CD14-positive monocyte (primary cell): ENCODE data around the gene GIGYF1. TPM values are rescaled to one million over a fixed set of nuclear protein-coding genes. Genes with fewer than 3 reads are reported as not detected.
A peak's percentile ranks its signal among the peaks of the same experiment; 100 is the strongest.

Experiments used
- DNase-seq, 3 donors: peaks; one replicate each; pipeline ENCODE4 v3.0.0-alpha.2; 2011 to 2022
- H2AFZ ChIP-seq: 2 replicates; pipeline ENCODE4 v1.6.0; 2012; ENCODE audit warnings: mild to moderate bottlenecking, low read depth, low read length, inconsistent platforms; ENCODE audit not compliant: insufficient read depth, poor library complexity, severe bottlenecking
- H3K27ac ChIP-seq, 2 donors: 1 replicate in 1 of 2; 2 replicates in 1 of 2; pipeline ENCODE4 v1.5.1; 2012 to 2013; ENCODE audit warnings: low read length in 2 of 2, control low read depth in 1 of 2, inconsistent platforms in 1 of 2, low read depth in 1 of 2, mild to moderate bottlenecking in 1 of 2
- H3K27me3 ChIP-seq, 2 donors: one replicate each; pipeline versions ENCODE4 v1.6.0 to v1.6.1; 2011 to 2013; ENCODE audit warnings: low read length in 2 of 2; ENCODE audit not compliant: control insufficient read depth in 2 of 2, insufficient read depth in 2 of 2
- H3K36me3 ChIP-seq, 2 donors: replicated peaks in 1 of 2; 1 replicate in 1 of 2; 2 replicates in 1 of 2; pipeline versions ENCODE4 v1.5.1 to v1.6.1; 2012 to 2013; ENCODE audit warnings: low read length in 2 of 2, control low read depth in 1 of 2, inconsistent platforms in 1 of 2, mild to moderate bottlenecking in 1 of 2; ENCODE audit not compliant: insufficient read depth in 2 of 2, control insufficient read depth in 1 of 2
- H3K4me1 ChIP-seq, 2 donors: 1 replicate in 1 of 2; 2 replicates in 1 of 2; pipeline versions ENCODE4 v1.5.1 to v1.6.1; 2012 to 2013; ENCODE audit warnings: low read length in 2 of 2, control low read depth in 1 of 2, inconsistent platforms in 1 of 2, mild to moderate bottlenecking in 1 of 2, moderate library complexity in 1 of 2; ENCODE audit not compliant: insufficient read depth in 2 of 2, control insufficient read depth in 1 of 2
- H3K4me2 ChIP-seq: replicated peaks from 2 replicates; pipeline ENCODE3; 2012; ENCODE audit warnings: low read length, moderate library complexity, mild to moderate bottlenecking; ENCODE audit not compliant: poor library complexity, severe bottlenecking; ENCODE audit errors: extremely low read depth
- H3K4me3 ChIP-seq, 3 experiments: fragments of 200-600 bp in 1 of 3; sonication (generic) in 1 of 3; replicated peaks in 1 of 3; 1 replicate in 2 of 3; 2 replicates in 1 of 3; pipeline ENCODE4 v1.5.1; 2011 to 2013; ENCODE audit warnings: low read length in 3 of 3, mild to moderate bottlenecking in 3 of 3, control low read depth in 2 of 3, low read depth in 2 of 3, inconsistent platforms in 1 of 3, moderate library complexity in 1 of 3
- H3K79me2 ChIP-seq: 2 replicates; pipeline ENCODE4 v1.6.0; 2012; ENCODE audit warnings: mild to moderate bottlenecking, control low read depth, inconsistent platforms, low read length, moderate library complexity; ENCODE audit not compliant: insufficient read depth
- H3K9ac ChIP-seq: 2 replicates; pipeline ENCODE4 v1.6.0; 2017; ENCODE audit warnings: low read length, mild to moderate bottlenecking; ENCODE audit not compliant: insufficient read depth, poor library complexity, severe bottlenecking
- H3K9me3 ChIP-seq, 2 donors: replicated peaks in 1 of 2; 1 replicate in 1 of 2; 2 replicates in 1 of 2; pipeline versions ENCODE4 v1.5.1 to v1.6.1; 2012 to 2013; ENCODE audit warnings: low read length in 2 of 2, control low read depth in 1 of 2; ENCODE audit not compliant: control insufficient read depth in 1 of 2, insufficient read depth in 1 of 2
- H4K20me1 ChIP-seq: 2 replicates; pipeline ENCODE4 v1.6.0; 2012; ENCODE audit warnings: mild to moderate bottlenecking, low read length, control low read depth, moderate library complexity; ENCODE audit not compliant: insufficient read depth
- H3K27ac Mint-ChIP-seq, 7 donors: one replicate each; pipeline ENCODE4 v1.8.0; 2020; ENCODE audit warnings: mild to moderate bottlenecking in 7 of 7, mixed read lengths in 7 of 7, moderate library complexity in 6 of 7, inconsistent platforms in 2 of 7
- H3K27me3 Mint-ChIP-seq, 3 donors: one replicate each; pipeline ENCODE4 v1.8.0; 2021 to 2022; ENCODE audit warnings: low read depth in 3 of 3, mild to moderate bottlenecking in 3 of 3, mixed read lengths in 3 of 3, moderate library complexity in 3 of 3, inconsistent platforms in 1 of 3
- H3K36me3 Mint-ChIP-seq, 2 donors: one replicate each; pipeline ENCODE4 v1.8.0; 2020; ENCODE audit warnings: mixed read lengths in 2 of 2, inconsistent platforms in 1 of 2, mild to moderate bottlenecking in 1 of 2
- H3K4me1 Mint-ChIP-seq: one replicate; pipeline ENCODE4 v1.8.0; 2020; ENCODE audit warnings: mild to moderate bottlenecking, mixed read lengths
- H3K4me3 Mint-ChIP-seq, 2 donors: one replicate each; pipeline ENCODE4 v1.8.0; 2020; ENCODE audit warnings: mild to moderate bottlenecking in 2 of 2, mixed read lengths in 2 of 2, moderate library complexity in 1 of 2
- H3K9me3 Mint-ChIP-seq, 7 donors: one replicate each; pipeline ENCODE4 v1.8.0; 2020 to 2022; ENCODE audit warnings: mixed read lengths in 7 of 7, mild to moderate bottlenecking in 6 of 7, moderate library complexity in 6 of 7, inconsistent platforms in 2 of 7
- WGBS: methylation state at CpG from one replicate; pipeline ENCODE4 v1.1.5; 2013; ENCODE audit warnings: missing lambda C conversion rate; ENCODE audit not compliant: insufficient coverage; 5-methylcytosine and 5-hydroxymethylcytosine counted together
- intact Hi-C, 2 donors: fragments of 100-400 bp; cut with micrococcal nuclease; formaldehyde crosslinking; loops; one replicate each; pipeline versions ENCODE4 v1.15.0 to v1.15.1; 2023
- polyA plus RNA-seq, 3 donors: library from polyadenylated mRNA; depleted of rRNA in 1 of 3; unstranded in 2 of 3; stranded (reverse) in 1 of 3; fragments of 300-500 nt in 2 of 3; fragments of >200 nt in 1 of 3; fragmentation: Illumina TruSeq in 2 of 3; gene quantifications; 1 replicate in 2 of 3; 2 replicates in 1 of 3; pipeline ENCODE4 v1.2.3, GENCODE V29; 2012 to 2021
- TF ChIP-seq, protein P1 (sequence below): fragments of 200-600 bp; IDR thresholded peaks from one replicate; pipeline ENCODE4 v1.8.0; 2022; ENCODE audit warnings: antibody characterized with exemption, mild to moderate bottlenecking

Gene GIGYF1
- polyA plus RNA-seq, 3 donors, result 0.30 to 30.6 (median 0.34) TPM

DNA sequence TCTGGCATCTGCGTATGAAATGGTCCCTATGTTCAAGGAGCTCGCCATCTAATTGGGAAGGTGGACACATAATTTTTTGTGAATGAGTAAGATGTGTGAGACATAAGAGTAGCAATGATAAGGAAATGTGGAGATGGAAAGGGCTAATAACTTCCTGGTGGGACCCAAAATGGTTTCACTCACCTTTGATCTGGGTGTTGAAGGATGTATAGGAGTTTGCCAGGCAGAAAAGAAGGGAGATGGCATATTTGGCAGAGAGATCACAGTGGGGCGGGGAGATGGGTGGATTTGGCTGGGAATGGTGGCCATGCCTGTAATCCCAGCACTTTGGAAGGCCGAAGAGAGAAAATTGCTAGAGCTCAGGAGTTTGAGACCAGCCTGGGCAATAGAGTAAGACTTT lies 16.4 kb upstream of the GIGYF1 start:
- H3K4me3 ChIP-seq, result no peak overlapping the region
- H3K9me3 Mint-ChIP-seq, result no peaks in the 10 kb centered on the region
- peaks cover 2 to 7% of the 10 kb centered on the region in 2 donors for H3K36me3 Mint-ChIP-seq
- no peak overlapping the region for H2AFZ ChIP-seq
- H3K4me3 Mint-ChIP-seq, result no peak overlapping the region
- no peaks in the 10 kb centered on the region for H3K9me3 ChIP-seq
- no peaks in the 10 kb centered on the region for H3K36me3 ChIP-seq
- H3K27ac Mint-ChIP-seq, result no peak overlapping the region
- no peaks in the 10 kb centered on the region for H3K27me3 ChIP-seq
- H3K27me3 Mint-ChIP-seq, result peaks cover 0 to 2% (median 0%) of the 10 kb centered on the region in 3 donors
- H3K4me1 ChIP-seq, result peaks cover 10 to 16% of the 10 kb centered on the region in 2 donors
- TF ChIP-seq, protein P1, sequence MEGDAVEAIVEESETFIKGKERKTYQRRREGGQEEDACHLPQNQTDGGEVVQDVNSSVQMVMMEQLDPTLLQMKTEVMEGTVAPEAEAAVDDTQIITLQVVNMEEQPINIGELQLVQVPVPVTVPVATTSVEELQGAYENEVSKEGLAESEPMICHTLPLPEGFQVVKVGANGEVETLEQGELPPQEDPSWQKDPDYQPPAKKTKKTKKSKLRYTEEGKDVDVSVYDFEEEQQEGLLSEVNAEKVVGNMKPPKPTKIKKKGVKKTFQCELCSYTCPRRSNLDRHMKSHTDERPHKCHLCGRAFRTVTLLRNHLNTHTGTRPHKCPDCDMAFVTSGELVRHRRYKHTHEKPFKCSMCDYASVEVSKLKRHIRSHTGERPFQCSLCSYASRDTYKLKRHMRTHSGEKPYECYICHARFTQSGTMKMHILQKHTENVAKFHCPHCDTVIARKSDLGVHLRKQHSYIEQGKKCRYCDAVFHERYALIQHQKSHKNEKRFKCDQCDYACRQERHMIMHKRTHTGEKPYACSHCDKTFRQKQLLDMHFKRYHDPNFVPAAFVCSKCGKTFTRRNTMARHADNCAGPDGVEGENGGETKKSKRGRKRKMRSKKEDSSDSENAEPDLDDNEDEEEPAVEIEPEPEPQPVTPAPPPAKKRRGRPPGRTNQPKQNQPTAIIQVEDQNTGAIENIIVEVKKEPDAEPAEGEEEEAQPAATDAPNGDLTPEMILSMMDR, result no peak
- peaks cover 14% of the 10 kb centered on the region for H3K4me1 Mint-ChIP-seq
- intact Hi-C loops, result no loop called here
- no peak overlapping the region for H3K27ac ChIP-seq
- no peak for DNase-seq
- peaks cover 16% of the 10 kb centered on the region for H3K79me2 ChIP-seq
- no peaks in the 10 kb centered on the region for H4K20me1 ChIP-seq
- H3K9ac ChIP-seq, result no peak overlapping the region
- no peak overlapping the region for H3K4me2 ChIP-seq
- 80% methylated on average over 1 of the region's 4 CpGs for WGBS

DNA sequence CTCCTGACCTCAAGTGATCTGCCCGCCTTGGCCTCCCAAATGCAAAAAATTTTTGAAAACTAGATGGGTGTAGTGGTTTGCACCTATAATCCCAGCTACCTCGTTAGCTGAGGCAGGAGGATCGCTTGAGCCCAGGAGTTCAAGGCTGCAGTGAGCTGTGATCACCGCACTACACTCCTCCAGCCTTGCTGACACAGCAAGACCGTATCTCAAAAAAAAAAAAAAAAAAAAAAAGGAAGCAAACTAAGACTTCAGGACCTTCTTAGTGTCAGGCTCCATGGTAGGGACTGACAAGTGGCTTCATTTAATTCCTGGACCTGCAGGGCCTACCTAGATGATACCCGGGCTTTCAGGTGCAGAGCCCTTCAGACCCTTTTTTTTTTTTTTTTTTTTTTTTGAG lies 14.3 kb upstream of the GIGYF1 start:
- no peak for DNase-seq
- no peaks in the 10 kb centered on the region for H3K9me3 Mint-ChIP-seq
- Histone ChIP-seq H3K36me3 (no peaks in the 10 kb centered on the region), H3K79me2 (peaks cover 16% of the 10 kb centered on the region), H2AFZ (no peak overlapping the region), H3K4me3 (no peak overlapping the region), H3K27me3 (no peaks in the 10 kb centered on the region), H3K9me3 (no peaks in the 10 kb centered on the region), H3K4me2 (no peak overlapping the region), H3K9ac (no peak overlapping the region), H4K20me1 (no peaks in the 10 kb centered on the region), H3K27ac (no peak overlapping the region), H3K4me1 (peaks cover 16 to 23% of the 10 kb centered on the region in 2 donors)
- no peak overlapping the region for H3K4me3 Mint-ChIP-seq
- H3K27ac Mint-ChIP-seq, result peak overlapping the region in 2 of 7 donors; percentile 58 to 63
- intact Hi-C loops, result loop anchor here (5.0 kb wide), 2 partner anchors 36 to 144 kb away; partner anchors contain the start of genes GNB2 (in 1 of the 2) and SLC12A9 (in 1 of the 2)
- TF ChIP-seq, protein P1, result no peak
- H3K4me1 Mint-ChIP-seq, result peaks cover 14% of the 10 kb centered on the region
- 86% methylated on average over 3 of the region's 6 CpGs for whole genome bisulfite sequencing
- H3K27me3 Mint-ChIP-seq, result peaks cover 0 to 2% (median 1%) of the 10 kb centered on the region in 3 donors
- H3K36me3 Mint-ChIP-seq, result peaks cover 2 to 7% of the 10 kb centered on the region in 2 donors
